SKM-1 treated with dmso at 0.1 percent for 144 hours (cell line): Measurements from ENCODE around the gene PRKD1.
"Not testable (repeated sequence)": the region's sequence is repeated elsewhere in the genome, so short reads cannot be mapped to it uniquely, and the experiment has no call there.

ENCODE experiments used
- DNase-seq: peaks from one replicate; lab custom pipeline; 2025; ENCODE audit not compliant: unreplicated experiment; lab: John Stamatoyannopoulos, UW

Gene PRKD1

GRCh38 chr14:29802211-29802610, 125.4 kb downstream of the PRKD1 start:
- DNase-seq, result no peak

- no peak for DNase-seq
Measured at GRCh38 chr14:29800961-29801360, 126.7 kb downstream of the PRKD1 start.

GRCh38 chr14:29799464-29800095, 128.1 kb downstream of the PRKD1 start:
- DNase-seq, result no peak

GRCh38 chr14:29798811-29799210, 128.8 kb downstream of the PRKD1 start:
- no peak for DNase-seq

GRCh38 chr14:29798108-29798663, 129.5 kb downstream of the PRKD1 start:
- DNase-seq, result no peak

- DNase-seq, result no peak
Measured at GRCh38 chr14:29796853-29797252, 130.8 kb downstream of the PRKD1 start.

GRCh38 chr14:29789475-29789874, 138.2 kb downstream of the PRKD1 start:
- DNase-seq, result no peak

- DNase-seq, result no peak
Measured at GRCh38 chr14:29788093-29788492, 139.6 kb downstream of the PRKD1 start.

GRCh38 chr14:29783556-29783955, 144.1 kb downstream of the PRKD1 start:
- DNase-seq, result no peak

- DNase-seq, result no peak
Measured at GRCh38 chr14:29782041-29782440, 145.6 kb downstream of the PRKD1 start.

GRCh38 chr14:29777142-29777541, 150.5 kb downstream of the PRKD1 start:
- DNase-seq, result not testable (repeated sequence)

GRCh38 chr14:29773990-29774389, 153.7 kb downstream of the PRKD1 start:
- no peak for DNase-seq

- DNase-seq, result no peak
Measured at GRCh38 chr14:29763342-29763858, 164.2 kb downstream of the PRKD1 start.

- DNase-seq, result no peak
Measured at GRCh38 chr14:29759521-29760340, 167.9 kb downstream of the PRKD1 start.

- DNase-seq, result no peak
Measured at GRCh38 chr14:29757711-29758233, 169.9 kb downstream of the PRKD1 start.

GRCh38 chr14:29757188-29757680, 170.4 kb downstream of the PRKD1 start:
- no peak for DNase-seq

GRCh38 chr14:29756019-29756385, 171.6 kb downstream of the PRKD1 start:
- no peak for DNase-seq

- DNase-seq, result no peak
Measured at GRCh38 chr14:29755311-29756018, 172.2 kb downstream of the PRKD1 start.

- DNase-seq, result no peak
Measured at GRCh38 chr14:29754134-29754533, 173.5 kb downstream of the PRKD1 start.

- no peak for DNase-seq
Measured at GRCh38 chr14:29752221-29752923, 175.3 kb downstream of the PRKD1 start.
